ENCODE measurements around the gene FOXP1. TPM values are rescaled to one million over a fixed set of nuclear protein-coding genes. Genes with fewer than 3 reads are reported as not detected.
"Not testable (repeated sequence)": the region's sequence is repeated elsewhere in the genome, so short reads cannot be mapped to it uniquely, and the experiment has no call there.

FOXP1 gene
- total and polyA plus RNA-seq, 3 experiments from 2014 or later, result 142 to 185 (median 147) TPM

DNA sequence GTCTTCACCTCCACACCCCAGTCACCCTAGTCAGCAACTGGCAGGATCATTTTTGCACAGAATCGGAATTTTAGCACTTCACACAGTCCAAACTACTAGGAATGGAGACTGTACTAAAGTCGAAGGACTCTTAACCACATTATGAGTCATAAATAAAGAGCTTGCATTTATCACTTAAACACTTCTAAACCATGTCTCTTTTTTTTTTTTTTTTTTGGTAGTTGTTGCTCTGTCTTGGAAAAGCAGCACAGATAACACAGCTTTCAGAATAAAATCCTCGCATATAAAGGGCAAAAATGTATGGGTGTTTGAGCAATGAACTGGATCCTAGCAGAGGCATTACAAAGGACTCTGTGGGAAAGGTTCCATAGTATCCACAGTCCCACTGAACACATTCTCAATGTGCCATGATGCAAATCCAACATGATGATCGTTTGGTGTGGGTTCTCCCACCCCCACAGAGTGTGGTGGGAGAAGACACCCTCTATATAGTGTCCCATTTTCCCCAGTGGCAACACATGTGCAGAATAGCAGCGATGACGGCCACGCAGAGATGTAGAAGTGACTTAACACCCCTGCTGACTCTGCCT, 47.1 kb downstream of the FOXP1 start:
- ChIA-PET POLR2A (no interaction called here), CTCF (no interaction called here)
- H3K27ac ChIP-seq (ENCODE audit: low read depth, low read length), result no peak overlapping the region
- no peak overlapping the region for H3K27ac Mint-ChIP-seq
- no peaks in the 10 kb centered on the region for H3K4me1 ChIP-seq (ENCODE audit: insufficient read depth, low read length)
- H3K9me3 ChIP-seq (ENCODE audit: low read length), result no peaks in the 10 kb centered on the region
- H3K4me3 ChIP-seq (ENCODE audit: low read length), result no peak overlapping the region
- H3K9me3 Mint-ChIP-seq, result no peaks in the 10 kb centered on the region
- DNase-seq, result no peak
- H3K36me3 ChIP-seq (ENCODE audit: insufficient read depth, low read length), result no peaks in the 10 kb centered on the region
- H3K27me3 ChIP-seq (ENCODE audit: insufficient read depth, low read length, poor library complexity, severe bottlenecking), result no peaks in the 10 kb centered on the region
- H3K36me3 Mint-ChIP-seq, result peaks cover 0 to 7% (median 2%) of the 10 kb centered on the region in 3 donors
- peaks cover 0 to 1% (median 0%) of the 10 kb centered on the region in 3 donors for H3K4me1 Mint-ChIP-seq
- H3K27me3 Mint-ChIP-seq, result no peaks in the 10 kb centered on the region
- H3K4me3 Mint-ChIP-seq, result no peak overlapping the region

DNA sequence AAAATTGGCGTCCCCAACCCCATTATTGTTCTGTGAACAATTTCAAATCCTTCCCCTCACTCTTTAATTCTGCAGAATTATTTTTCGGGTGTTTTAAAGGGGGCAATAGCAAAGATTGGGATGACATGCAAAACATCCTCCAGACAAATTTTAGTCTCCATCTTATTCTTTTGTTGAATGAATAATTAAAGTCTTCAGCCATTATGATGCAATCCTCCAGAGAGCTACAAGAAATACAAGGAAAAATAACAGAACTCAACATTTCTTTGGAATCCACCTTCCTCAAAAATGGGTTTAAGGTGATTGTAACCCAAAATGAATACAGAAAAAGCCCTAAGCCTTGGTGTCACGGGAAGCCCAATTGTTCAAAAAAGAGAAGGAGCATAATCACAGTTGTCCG, 49.9 kb downstream of the FOXP1 start:
- H3K4me3 ChIP-seq (ENCODE audit: low read length), result no peak overlapping the region
- no peaks in the 10 kb centered on the region for H3K27me3 ChIP-seq (ENCODE audit: insufficient read depth, low read length, poor library complexity, severe bottlenecking)
- Mint-ChIP-seq H3K4me3 (no peak overlapping the region), H3K27me3 (peaks cover 0 to 1% of the 10 kb centered on the region in 2 donors), H3K27ac (peak overlapping the region in 2 of 8 donors; percentile 39 to 54), H3K9me3 (no peaks in the 10 kb centered on the region), H3K4me1 (peaks cover 5 to 14% (median 13%) of the 10 kb centered on the region in 3 donors), H3K36me3 (peaks cover 0 to 6% (median 2%) of the 10 kb centered on the region in 3 donors)
- POLR2A ChIA-PET, result no interaction called here
- CTCF ChIA-PET, result no interaction called here
- no peaks in the 10 kb centered on the region for H3K36me3 ChIP-seq (ENCODE audit: insufficient read depth, low read length)
- H3K9me3 ChIP-seq (ENCODE audit: low read length), result no peaks in the 10 kb centered on the region
- H3K27ac ChIP-seq (ENCODE audit: low read depth, low read length), result no peak overlapping the region
- DNase-seq, result no peak
- H3K4me1 ChIP-seq (ENCODE audit: insufficient read depth, low read length), result no peaks in the 10 kb centered on the region

GRCh38 chr3:71532639-71533395, 50.7 kb downstream of the FOXP1 start:
- peak overlapping the region in 1 of 8 donors; percentile 23 for H3K27ac Mint-ChIP-seq
- ChIA-PET POLR2A (no interaction called here), CTCF (no interaction called here)
- H3K9me3 Mint-ChIP-seq, result no peaks in the 10 kb centered on the region
- Histone ChIP-seq H3K27me3 (ENCODE audit: insufficient read depth, low read length, poor library complexity, severe bottlenecking) (no peaks in the 10 kb centered on the region), H3K4me3 (ENCODE audit: low read length) (no peak overlapping the region), H3K4me1 (ENCODE audit: insufficient read depth, low read length) (no peaks in the 10 kb centered on the region), H3K36me3 (ENCODE audit: insufficient read depth, low read length) (no peaks in the 10 kb centered on the region), H3K27ac (ENCODE audit: low read depth, low read length) (no peak overlapping the region), H3K9me3 (ENCODE audit: low read length) (no peaks in the 10 kb centered on the region)
- peaks cover 0 to 7% (median 2%) of the 10 kb centered on the region in 3 donors for H3K36me3 Mint-ChIP-seq
- H3K4me3 Mint-ChIP-seq, result no peak overlapping the region
- H3K27me3 Mint-ChIP-seq, result peaks cover 0 to 1% of the 10 kb centered on the region in 2 donors
- DNase-seq, result no peak
- peaks cover 5 to 17% (median 16%) of the 10 kb centered on the region in 3 donors for H3K4me1 Mint-ChIP-seq

GRCh38 chr3:71530903-71531530, 52.5 kb downstream of the FOXP1 start:
- Mint-ChIP-seq H3K4me1 (peaks cover 4 to 17% (median 16%) of the 10 kb centered on the region in 3 donors), H3K9me3 (no peaks in the 10 kb centered on the region), H3K27ac (no peak overlapping the region), H3K27me3 (peaks cover 0 to 1% of the 10 kb centered on the region in 2 donors), H3K4me3 (no peak overlapping the region), H3K36me3 (peaks cover 0 to 8% (median 4%) of the 10 kb centered on the region in 3 donors)
- H3K4me1 ChIP-seq (ENCODE audit: insufficient read depth, low read length), result no peaks in the 10 kb centered on the region
- ChIA-PET CTCF (no interaction called here), POLR2A (no interaction called here)
- H3K27me3 ChIP-seq (ENCODE audit: insufficient read depth, low read length, poor library complexity, severe bottlenecking), result no peaks in the 10 kb centered on the region
- no peak overlapping the region for H3K4me3 ChIP-seq (ENCODE audit: low read length)
- DNase-seq, result no peak
- no peaks in the 10 kb centered on the region for H3K36me3 ChIP-seq (ENCODE audit: insufficient read depth, low read length)
- no peak overlapping the region for H3K27ac ChIP-seq (ENCODE audit: low read depth, low read length)
- H3K9me3 ChIP-seq (ENCODE audit: low read length), result no peaks in the 10 kb centered on the region

GRCh38 chr3:71528816-71529215, 54.7 kb downstream of the FOXP1 start:
- no peak overlapping the region for H3K27ac ChIP-seq (ENCODE audit: low read depth, low read length)
- H3K4me1 Mint-ChIP-seq, result peaks cover 4 to 17% (median 16%) of the 10 kb centered on the region in 3 donors
- H3K4me3 ChIP-seq (ENCODE audit: low read length), result no peak overlapping the region
- CTCF ChIA-PET, result no interaction called here
- H3K4me3 Mint-ChIP-seq, result no peak overlapping the region
- no peaks in the 10 kb centered on the region for H3K27me3 ChIP-seq (ENCODE audit: insufficient read depth, low read length, poor library complexity, severe bottlenecking)
- H3K36me3 ChIP-seq (ENCODE audit: insufficient read depth, low read length), result no peaks in the 10 kb centered on the region
- POLR2A ChIA-PET, result no interaction called here
- DNase-seq, result no peak
- peak overlapping the region in 1 of 8 donors; percentile 59 for H3K27ac Mint-ChIP-seq
- H3K27me3 Mint-ChIP-seq, result peaks cover 0 to 1% of the 10 kb centered on the region in 2 donors
- no peaks in the 10 kb centered on the region for H3K9me3 ChIP-seq (ENCODE audit: low read length)
- H3K36me3 Mint-ChIP-seq, result peaks cover 0 to 5% (median 4%) of the 10 kb centered on the region in 3 donors
- H3K4me1 ChIP-seq (ENCODE audit: insufficient read depth, low read length), result no peaks in the 10 kb centered on the region
- H3K9me3 Mint-ChIP-seq, result no peaks in the 10 kb centered on the region

DNA sequence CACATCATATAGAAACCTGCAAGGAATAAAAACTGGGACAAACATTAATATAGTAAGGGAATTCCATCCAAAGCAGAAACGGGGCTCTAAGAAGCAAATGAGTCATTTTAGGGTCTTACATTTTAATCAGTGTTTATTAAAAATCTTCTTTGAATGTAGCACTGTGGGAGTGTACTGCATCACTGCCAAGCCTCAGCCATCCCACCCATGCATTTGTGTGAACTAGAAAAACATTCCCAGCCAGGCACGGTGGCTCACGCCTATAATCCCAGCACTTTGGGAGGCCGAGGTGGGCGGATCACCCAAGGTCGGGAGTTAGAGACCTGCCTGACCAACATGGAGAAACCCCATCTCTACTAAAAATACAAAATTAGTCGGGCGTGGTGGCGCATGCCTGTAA, 57.1 kb downstream of the FOXP1 start:
- H3K27ac Mint-ChIP-seq; H3K4me3 ChIP-seq (ENCODE audit: low read length); H3K9me3 Mint-ChIP-seq; H3K36me3 Mint-ChIP-seq; H3K27me3 ChIP-seq (ENCODE audit: insufficient read depth, low read length, poor library complexity, severe bottlenecking); POLR2A ChIA-PET; DNase-seq; CTCF ChIA-PET; H3K4me3 Mint-ChIP-seq; H3K27me3 Mint-ChIP-seq; H3K9me3 ChIP-seq (ENCODE audit: low read length); H3K4me1 ChIP-seq (ENCODE audit: insufficient read depth, low read length); H3K36me3 ChIP-seq (ENCODE audit: insufficient read depth, low read length); H3K27ac ChIP-seq (ENCODE audit: low read depth, low read length): not testable (repeated sequence)
- peaks cover 4 to 17% (median 16%) of the 10 kb centered on the region in 3 donors for H3K4me1 Mint-ChIP-seq

GRCh38 chr3:71525391-71525790, 58.1 kb downstream of the FOXP1 start:
- H3K27ac ChIP-seq (ENCODE audit: low read depth, low read length), result no peak overlapping the region
- no peaks in the 10 kb centered on the region for H3K36me3 ChIP-seq (ENCODE audit: insufficient read depth, low read length)
- Mint-ChIP-seq H3K27ac (no peak overlapping the region), H3K4me3 (no peak overlapping the region), H3K27me3 (no peaks in the 10 kb centered on the region), H3K9me3 (no peaks in the 10 kb centered on the region), H3K4me1 (peaks cover 4 to 17% (median 16%) of the 10 kb centered on the region in 3 donors), H3K36me3 (peaks cover 4 to 8% (median 5%) of the 10 kb centered on the region in 3 donors)
- DNase-seq, result no peak
- POLR2A ChIA-PET, result no interaction called here
- H3K4me1 ChIP-seq (ENCODE audit: insufficient read depth, low read length), result no peaks in the 10 kb centered on the region
- H3K4me3 ChIP-seq (ENCODE audit: low read length), result no peak overlapping the region
- H3K9me3 ChIP-seq (ENCODE audit: low read length), result no peaks in the 10 kb centered on the region
- CTCF ChIA-PET, result no interaction called here
- no peaks in the 10 kb centered on the region for H3K27me3 ChIP-seq (ENCODE audit: insufficient read depth, low read length, poor library complexity, severe bottlenecking)

DNA sequence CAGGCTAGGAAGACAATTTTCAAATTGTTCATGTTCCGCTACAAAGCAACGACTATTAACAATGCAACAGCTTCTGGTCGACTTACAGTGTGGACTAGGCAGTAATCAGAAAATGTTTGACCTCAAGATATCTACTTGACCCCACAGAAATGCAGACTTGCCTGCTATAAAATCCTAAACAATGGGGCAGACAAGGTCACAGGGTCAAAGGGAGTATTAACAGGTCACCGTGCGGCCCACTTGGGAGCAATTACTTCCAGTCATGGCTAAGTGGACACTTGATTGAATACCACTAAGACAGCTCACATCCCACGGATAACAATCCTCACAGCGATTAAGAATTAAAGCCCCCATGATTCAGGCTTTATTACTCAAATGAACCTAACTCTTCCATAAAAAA, 58.9 kb downstream of the FOXP1 start:
- H3K36me3 Mint-ChIP-seq, result peaks cover 4 to 8% (median 5%) of the 10 kb centered on the region in 3 donors
- Histone ChIP-seq H3K9me3 (ENCODE audit: low read length) (no peaks in the 10 kb centered on the region), H3K27ac (ENCODE audit: low read depth, low read length) (no peak overlapping the region), H3K4me1 (ENCODE audit: insufficient read depth, low read length) (no peaks in the 10 kb centered on the region), H3K4me3 (ENCODE audit: low read length) (no peak overlapping the region), H3K36me3 (ENCODE audit: insufficient read depth, low read length) (no peaks in the 10 kb centered on the region), H3K27me3 (ENCODE audit: insufficient read depth, low read length, poor library complexity, severe bottlenecking) (no peaks in the 10 kb centered on the region)
- H3K4me1 Mint-ChIP-seq, result peaks cover 4 to 14% (median 12%) of the 10 kb centered on the region in 3 donors
- ChIA-PET CTCF (no interaction called here), POLR2A (no interaction called here)
- H3K9me3 Mint-ChIP-seq, result no peaks in the 10 kb centered on the region
- H3K27ac Mint-ChIP-seq, result no peak overlapping the region
- H3K4me3 Mint-ChIP-seq, result no peak overlapping the region
- DNase-seq, result no peak
- H3K27me3 Mint-ChIP-seq, result no peaks in the 10 kb centered on the region

Data from CD8-positive, alpha-beta memory T cell (primary cell).